HG02885 (cell line): ENCODE data around the gene TBC1D30.
"Not testable (repeated sequence)": the region's sequence is repeated elsewhere in the genome, so short reads cannot be mapped to it uniquely, and the experiment has no call there.

Experiments used
- ATAC-seq: cut with Tn5 transposase; IDR thresholded peaks from one replicate; pipeline ENCODE4 v1.9.1; 2021; ENCODE audit warnings: mild to moderate bottlenecking; ENCODE audit not compliant: unreplicated experiment, poor library complexity

Gene TBC1D30

GRCh38 chr12:64824500-64825142, at the start of gene TBC1D30:
TBC1D30 (plus strand) TSS chr12:64824647; CDS start chr12:64824880, 233 bp downstream.
- peak; percentile 74 for ATAC-seq

- ATAC-seq, result not testable (repeated sequence)
Observed at GRCh38 chr12:64775147-64775736, 49.2 kb upstream of the TBC1D30 start.

DNA sequence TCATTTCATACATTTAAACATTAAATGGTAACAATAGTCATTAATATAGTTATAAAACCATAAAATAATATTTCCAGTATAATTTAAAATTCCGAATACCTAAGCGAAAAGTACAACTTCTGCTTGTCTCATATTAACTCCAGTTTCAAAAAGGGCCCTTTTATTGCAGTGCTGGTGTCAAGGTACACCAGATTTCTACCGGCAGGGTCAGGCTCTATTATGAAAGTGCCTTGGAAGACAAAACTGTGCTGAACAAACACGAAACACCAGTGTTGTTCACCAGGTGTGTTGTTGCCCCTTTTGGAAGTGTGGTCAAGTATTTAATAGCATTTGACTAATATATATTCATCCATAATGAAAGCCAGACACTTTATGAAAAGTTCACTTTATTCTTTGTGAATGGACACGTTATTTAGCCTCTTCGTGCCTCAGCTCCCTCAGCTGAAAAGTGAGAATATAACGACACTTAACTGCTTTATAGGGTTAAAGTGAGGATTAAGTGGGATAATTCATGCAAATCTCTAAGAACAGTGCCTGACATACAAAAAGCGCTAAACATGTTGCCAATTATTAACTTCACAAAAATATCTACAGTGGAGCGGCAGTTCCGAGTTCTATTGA, 45.0 kb upstream of the TBC1D30 start:
- ATAC-seq, result no peak

DNA sequence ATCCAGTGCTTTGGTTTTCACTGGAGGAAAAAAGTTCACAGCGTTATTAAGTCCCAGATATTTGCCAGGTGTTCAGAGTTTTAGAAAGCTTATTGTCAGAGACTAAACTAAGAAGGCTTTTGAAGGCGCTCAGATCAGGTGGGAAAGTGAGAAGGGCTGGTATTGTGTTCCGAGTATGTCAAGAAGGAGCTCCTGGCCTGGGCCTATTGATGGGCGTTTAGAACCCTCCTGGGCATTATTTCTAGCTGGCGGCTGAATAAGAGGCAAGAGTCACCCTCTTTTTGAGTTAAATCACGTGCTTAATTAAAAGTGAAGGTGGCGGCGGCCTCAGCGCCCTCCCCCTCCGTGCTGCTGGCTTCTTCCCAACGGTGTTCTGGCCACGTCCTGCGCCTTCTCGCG, 44.3 kb upstream of the TBC1D30 start:
- ATAC-seq, result no peak

DNA sequence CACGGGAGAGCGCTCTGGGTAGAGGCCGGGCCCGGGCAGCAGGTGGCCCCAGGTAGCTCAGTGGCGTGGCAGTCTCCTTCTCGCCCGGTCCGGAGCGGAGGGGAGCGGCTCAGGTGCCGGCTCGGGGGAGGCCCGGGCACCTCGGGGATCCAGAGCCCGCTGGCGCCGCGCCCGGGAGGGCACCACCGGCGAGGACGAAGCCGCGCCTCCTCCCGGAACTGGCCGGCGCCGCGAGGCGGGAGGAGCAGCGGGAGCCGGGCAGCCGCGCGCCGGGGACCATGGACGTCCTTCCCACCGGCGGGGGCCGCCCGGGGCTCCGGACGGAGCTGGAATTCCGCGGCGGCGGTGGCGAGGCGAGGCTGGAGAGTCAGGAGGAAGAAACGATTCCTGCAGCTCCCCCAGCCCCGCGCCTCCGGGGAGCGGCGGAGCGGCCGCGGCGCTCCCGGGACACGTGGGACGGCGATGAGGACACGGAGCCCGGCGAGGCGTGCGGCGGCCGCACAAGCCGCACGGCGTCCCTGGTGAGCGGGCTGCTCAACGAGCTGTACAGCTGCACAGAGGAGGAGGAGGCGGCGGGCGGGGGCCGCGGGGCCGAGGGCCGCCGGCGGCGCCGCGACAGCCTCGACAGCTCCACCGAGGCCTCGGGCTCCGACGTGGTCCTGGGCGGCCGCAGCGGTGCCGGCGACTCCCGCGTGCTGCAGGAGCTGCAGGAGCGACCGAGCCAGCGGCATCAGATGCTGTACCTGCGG, 43.7 kb upstream of the TBC1D30 start:
- peak; percentile 58 for ATAC-seq

- peak; percentile 39 for ATAC-seq
Observed at GRCh38 chr12:64781280-64782190, 42.9 kb upstream of the TBC1D30 start.

GRCh38 chr12:64782191-64782876, 42.1 kb upstream of the TBC1D30 start:
- no peak for ATAC-seq

GRCh38 chr12:64785838-64786237, 38.6 kb upstream of the TBC1D30 start:
- ATAC-seq, result no peak

- ATAC-seq, result no peak
Observed at GRCh38 chr12:64790166-64790565, 34.3 kb upstream of the TBC1D30 start.

- no peak for ATAC-seq
Observed at GRCh38 chr12:64791036-64791435, 33.4 kb upstream of the TBC1D30 start.

GRCh38 chr12:64792128-64792527, 32.3 kb upstream of the TBC1D30 start:
- ATAC-seq, result no peak

GRCh38 chr12:64793610-64794009, 30.8 kb upstream of the TBC1D30 start:
- no peak for ATAC-seq

GRCh38 chr12:64794305-64794704, 30.1 kb upstream of the TBC1D30 start:
- ATAC-seq, result no peak

DNA sequence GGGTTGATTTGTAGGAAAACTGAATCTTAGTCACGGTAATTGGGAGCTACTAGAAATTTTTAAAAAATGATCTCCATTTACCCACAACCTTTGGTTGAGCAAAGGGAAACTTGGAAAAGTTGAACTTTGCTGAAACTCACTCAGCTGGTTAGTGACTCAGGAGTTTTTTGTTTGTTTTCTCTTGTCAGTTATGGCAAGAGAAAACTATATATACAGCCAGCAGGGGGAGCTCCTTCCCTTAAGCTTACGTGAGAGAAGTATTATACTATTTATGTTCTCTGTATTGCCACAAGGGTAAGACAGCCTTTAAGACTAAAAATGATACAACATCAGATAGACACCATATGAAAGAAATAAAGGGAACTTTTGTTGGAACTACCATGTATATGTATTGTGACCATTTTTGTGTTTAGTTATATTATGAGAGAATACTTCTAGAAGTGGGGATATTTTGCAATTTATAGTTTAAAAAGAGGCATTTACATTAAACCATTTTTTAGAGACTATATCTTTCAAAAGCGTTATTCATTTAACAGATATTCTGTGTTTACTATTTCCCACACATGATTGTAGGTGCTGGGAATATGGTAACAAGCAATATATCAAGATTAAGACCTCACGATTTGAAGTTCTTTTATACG, 28.1 kb upstream of the TBC1D30 start:
- peak; percentile 83 for ATAC-seq

DNA sequence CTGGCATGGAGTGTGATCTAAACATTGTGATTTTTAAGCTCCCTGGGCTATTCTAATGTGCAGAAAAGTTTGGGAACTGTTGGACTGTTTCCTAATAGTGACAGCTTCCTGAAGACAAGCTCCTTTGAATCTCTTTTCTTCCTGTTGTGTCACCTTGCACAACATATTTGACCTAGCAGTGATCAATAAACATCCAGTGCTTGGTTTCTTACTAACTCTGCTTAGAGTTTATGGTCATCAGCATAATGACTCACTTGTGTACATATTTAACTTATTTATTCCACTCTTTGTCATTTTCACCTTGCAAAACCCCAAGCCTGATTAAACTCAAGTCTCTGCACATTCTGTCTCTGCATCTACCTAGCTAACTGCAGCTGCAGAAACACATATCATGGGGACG, 27.3 kb upstream of the TBC1D30 start:
- no peak for ATAC-seq

GRCh38 chr12:64798165-64798564, 26.3 kb upstream of the TBC1D30 start:
- ATAC-seq, result no peak

DNA sequence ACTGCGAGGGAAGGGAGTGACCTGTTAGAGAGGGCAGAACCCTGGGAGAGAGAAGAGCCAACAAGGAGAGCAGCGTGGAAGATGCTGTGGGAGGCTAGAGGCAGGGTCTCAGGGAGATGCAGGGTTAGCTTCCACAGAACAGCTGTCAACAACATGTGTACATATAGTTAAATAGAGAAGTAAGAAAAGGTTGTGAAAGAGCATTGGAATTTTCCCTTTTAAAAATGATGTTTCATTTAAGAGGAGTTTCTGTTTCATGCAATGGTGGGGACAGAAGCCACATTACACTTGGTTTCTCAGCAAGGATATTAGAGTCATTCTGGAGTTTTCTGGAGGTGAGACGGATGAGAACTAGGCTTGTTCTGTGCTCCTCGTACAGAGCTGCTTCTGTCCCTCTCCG, 23.8 kb upstream of the TBC1D30 start:
- peak; percentile 50 for ATAC-seq

GRCh38 chr12:64801381-64801780, 23.1 kb upstream of the TBC1D30 start:
- no peak for ATAC-seq

GRCh38 chr12:64802180-64802775, 22.2 kb upstream of the TBC1D30 start:
- peak; percentile 65 for ATAC-seq
